HS-27A (cell line): ENCODE results near the gene UNC13A.
"Not testable (repeated sequence)": the region's sequence is repeated elsewhere in the genome, so short reads cannot be mapped to it uniquely, and the experiment has no call there.

Source experiments
- DNase-seq: peaks from one replicate; pipeline ENCODE4 v3.0.0-alpha.2; 2012; ENCODE audit warnings: low read depth, missing footprints

The UNC13A gene

GRCh38 chr19:17604372-17605025, 83.7 kb downstream of the UNC13A start:
- no peak for DNase-seq

- no peak for DNase-seq
Observed at GRCh38 chr19:17602872-17603510, 85.2 kb downstream of the UNC13A start.

- DNase-seq, result no peak
Observed at GRCh38 chr19:17602217-17602616, 85.9 kb downstream of the UNC13A start.

DNA sequence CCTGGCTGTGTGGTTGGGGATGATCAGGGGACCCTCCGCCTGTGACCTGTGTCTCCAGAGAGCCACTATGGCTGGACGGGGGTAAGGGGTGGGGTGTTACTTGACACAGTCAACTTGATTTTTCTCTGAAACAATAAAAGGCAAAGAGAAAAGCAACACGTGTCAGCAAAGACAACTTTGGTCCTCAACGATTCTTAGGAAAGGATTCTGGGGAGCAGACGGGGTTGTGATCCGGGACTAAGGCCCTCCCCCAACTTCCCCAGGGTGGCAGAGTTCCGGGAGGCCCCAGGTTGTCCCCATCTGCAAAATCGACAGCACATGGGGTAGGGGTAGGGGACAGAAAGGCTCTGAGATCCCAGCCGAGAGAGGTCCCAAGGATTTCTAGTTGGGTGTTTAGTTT, 86.5 kb downstream of the UNC13A start:
- no peak for DNase-seq

GRCh38 chr19:17599780-17600179, 88.4 kb downstream of the UNC13A start:
- DNase-seq, result no peak

GRCh38 chr19:17598953-17599352, 89.2 kb downstream of the UNC13A start:
- DNase-seq, result no peak

- DNase-seq, result not testable (repeated sequence)
Observed at GRCh38 chr19:17598063-17598462, 90.1 kb downstream of the UNC13A start.

GRCh38 chr19:17594296-17594695, 93.9 kb downstream of the UNC13A start:
- not testable (repeated sequence) for DNase-seq

DNA sequence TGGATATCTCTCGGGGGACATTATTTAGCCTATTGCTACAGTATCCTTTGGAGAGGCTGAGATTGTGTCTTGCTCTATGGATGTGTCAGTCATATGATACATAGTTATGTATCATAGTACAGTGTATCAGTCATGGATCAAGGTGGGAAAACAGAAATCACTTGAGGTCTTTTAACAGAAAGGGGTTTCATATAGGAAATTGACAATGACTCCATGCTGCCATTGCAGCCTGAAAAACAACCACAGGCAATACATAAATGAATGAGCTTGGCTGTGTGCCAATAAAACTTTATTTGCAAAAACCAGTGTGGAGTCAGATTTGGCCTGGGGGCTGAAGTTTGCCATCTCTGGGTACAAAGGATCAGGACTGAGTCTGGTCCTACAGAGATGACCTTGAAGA, 97.3 kb downstream of the UNC13A start:
- no peak for DNase-seq

DNA sequence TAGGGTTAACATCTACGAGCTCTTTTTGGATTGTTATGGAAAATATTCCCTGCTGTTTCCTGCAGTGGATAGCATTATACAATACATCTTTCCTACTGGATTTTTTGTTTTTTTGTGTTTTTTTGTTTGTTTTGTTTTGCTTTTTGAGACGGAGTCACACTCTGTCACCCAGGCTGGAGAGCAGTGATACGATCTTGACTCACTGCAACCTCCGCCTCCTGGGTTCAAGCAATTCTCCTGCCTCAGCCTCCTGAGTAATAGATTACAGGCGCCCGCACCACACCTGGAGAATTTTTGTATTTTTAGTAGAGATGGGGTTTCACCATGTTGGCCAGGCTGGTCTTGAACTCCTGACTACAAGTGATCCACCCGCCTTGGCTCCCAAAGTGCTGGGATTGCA, 102.8 kb downstream of the UNC13A start:
- DNase-seq, result not testable (repeated sequence)

- DNase-seq, result no peak
Observed at GRCh38 chr19:17584132-17584531, 104.0 kb downstream of the UNC13A start.

DNA sequence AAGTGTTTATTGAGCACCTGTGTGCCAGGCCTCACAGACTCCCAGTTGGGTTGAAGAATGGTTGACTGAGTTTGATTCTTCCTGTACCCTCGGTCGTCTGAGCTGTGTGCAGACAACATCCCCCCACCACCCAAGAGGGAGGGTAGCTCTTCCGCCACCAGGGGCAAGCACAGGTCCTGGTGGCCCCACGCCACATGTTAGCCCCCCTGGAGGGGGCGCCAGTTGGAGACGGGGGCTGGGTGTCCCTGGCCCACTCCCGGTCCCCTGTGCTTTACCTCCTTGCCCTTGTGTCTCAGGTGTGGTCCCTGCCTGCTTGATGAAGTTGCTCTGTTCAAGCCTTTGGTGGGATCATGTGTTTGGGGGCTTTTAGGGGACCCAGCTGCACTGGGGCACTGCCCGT, 105.5 kb downstream of the UNC13A start:
- DNase-seq, result no peak

- DNase-seq, result no peak
Observed at GRCh38 chr19:17581211-17581874, 106.8 kb downstream of the UNC13A start.

DNA sequence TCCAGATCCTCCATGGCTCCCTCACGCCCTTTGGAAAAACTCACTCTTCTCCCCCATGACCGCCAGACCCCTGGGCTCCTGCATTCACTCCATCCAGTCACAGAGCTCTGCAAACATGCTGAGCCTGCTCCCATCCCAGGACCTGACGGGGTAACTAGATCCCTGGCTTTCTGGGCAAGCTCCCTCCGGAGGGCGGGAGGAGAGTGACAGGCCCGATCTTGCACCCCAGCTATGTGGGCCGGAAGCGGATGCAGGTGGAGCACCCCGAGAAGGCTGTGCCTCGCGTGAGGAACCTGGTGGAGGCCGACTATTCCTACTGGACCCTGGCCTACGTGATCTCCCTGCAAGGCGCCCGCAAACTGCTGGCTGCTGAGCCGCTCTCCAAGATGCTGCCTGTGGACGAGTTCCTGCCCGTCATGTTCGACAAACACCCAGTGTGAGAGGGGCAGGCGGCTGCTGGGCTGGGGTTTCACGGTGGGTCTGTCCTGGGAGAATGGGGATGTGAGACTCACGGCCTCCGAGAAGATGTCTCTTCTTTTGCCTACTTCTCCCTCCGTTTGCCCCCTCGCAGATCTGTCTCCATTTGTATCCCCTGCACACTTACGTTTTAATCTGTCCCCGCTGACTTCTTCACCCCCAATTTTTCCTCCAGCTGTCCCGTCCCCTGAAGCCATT, 107.5 kb downstream of the UNC13A start:
- no peak for DNase-seq

DNA sequence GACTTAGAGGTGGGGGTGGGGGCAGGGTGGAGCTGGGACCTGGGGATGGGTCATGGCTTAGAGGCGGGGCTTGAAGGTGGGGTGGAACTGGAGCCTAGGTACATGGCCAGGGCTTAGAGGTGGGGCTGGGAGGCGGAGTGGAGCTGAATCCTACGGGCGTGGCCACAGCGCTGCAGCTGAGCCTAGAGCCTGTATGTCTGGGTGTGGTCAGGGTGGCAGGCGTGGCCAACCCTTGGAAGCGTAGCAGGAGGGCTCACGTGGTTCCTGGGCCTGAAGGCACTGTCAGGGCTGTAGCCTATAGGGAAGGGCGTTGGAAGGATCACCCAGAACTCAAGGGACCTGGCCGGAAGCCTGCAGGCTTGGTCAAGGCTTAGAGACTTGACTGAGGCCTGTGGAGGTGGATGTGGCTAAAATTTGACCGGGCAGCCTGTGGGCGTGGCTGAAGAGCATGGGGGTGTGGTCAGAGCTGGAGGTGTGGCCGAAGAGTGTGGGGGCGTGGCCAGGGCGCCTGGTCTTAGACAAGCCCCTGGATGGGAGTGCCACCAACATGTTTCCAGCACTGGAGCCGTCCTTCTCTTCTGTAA, 108.4 kb downstream of the UNC13A start:
- DNase-seq, result no peak

DNA sequence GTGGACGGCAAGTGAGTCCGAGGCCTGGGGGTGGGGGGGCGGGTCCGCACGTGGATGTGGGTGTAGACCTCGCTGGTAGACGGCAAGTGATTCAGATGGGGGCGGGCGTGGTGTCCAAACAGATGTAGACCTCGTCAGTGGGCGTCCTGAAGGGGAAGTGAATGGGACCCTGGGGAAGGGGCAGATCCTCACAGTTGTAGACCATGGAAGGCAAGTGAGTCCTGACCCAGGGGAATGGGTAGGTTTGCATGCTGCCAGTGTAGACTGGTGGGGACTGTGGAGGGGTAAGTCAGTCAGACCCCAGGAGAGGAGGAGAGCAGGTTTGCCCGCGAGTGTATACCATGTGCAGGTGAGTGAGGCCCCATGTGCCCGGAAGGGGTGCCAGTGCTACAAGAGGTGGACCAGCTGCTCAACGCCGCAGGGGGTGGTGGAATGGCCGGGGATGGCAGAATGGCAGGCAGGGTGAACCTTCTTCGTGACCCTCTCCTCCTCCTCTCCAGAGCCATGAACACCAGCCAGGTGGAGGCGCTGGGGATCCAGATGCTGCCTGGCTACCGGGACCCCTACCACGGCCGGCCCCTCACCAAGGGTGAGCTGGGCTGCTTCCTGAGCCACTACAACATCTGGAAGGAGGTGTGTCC, 110.6 kb downstream of the UNC13A start:
- DNase-seq, result no peak

GRCh38 chr19:17576758-17577456, 111.2 kb downstream of the UNC13A start:
- DNase-seq, result no peak

- DNase-seq, result no peak
Observed at GRCh38 chr19:17575871-17576757, 112.0 kb downstream of the UNC13A start.

DNA sequence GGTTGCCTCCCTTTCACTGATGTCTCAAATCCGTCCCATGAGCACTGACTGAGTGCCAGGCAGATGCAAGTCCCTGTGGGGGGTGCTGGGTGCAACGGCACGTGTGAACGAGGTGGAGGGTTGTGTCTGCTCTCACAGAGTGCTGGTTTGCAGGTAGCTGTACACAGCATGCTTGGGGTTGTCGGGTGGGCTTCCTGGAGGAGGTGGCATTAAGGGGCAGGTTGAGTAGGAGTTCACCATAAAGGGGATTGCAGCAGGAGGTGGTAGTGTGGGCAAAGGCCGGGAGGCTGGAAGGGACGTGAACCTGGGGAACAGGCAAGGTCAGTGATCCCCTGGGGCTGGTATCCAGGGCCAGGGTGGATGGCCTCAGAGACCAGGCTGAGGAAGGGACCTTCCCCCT, 115.5 kb downstream of the UNC13A start:
- no peak for DNase-seq

DNA sequence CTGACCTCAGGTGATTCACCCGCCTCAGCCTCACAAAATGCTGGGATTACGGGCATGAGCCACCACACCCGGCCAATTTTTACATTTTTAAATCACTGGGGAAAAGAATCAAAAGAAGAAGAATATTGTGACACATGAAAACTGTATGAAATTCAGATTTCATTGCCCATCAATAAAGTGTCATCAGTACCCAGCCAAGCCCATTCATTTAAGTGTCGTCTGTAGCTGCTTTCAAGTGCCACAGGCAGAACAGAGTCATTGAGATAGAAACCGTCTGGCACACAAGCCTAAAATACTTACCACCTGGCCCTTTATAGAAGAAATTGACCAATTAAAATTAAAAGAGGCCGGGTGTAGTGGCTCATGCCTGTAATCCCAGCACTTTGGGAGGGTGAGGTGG, 117.4 kb downstream of the UNC13A start:
- DNase-seq, result no peak
